ENCODE data around the gene RAP1GAP.
A peak's percentile ranks its signal among the peaks of the same experiment; 100 is the strongest.

Gene RAP1GAP

DNA sequence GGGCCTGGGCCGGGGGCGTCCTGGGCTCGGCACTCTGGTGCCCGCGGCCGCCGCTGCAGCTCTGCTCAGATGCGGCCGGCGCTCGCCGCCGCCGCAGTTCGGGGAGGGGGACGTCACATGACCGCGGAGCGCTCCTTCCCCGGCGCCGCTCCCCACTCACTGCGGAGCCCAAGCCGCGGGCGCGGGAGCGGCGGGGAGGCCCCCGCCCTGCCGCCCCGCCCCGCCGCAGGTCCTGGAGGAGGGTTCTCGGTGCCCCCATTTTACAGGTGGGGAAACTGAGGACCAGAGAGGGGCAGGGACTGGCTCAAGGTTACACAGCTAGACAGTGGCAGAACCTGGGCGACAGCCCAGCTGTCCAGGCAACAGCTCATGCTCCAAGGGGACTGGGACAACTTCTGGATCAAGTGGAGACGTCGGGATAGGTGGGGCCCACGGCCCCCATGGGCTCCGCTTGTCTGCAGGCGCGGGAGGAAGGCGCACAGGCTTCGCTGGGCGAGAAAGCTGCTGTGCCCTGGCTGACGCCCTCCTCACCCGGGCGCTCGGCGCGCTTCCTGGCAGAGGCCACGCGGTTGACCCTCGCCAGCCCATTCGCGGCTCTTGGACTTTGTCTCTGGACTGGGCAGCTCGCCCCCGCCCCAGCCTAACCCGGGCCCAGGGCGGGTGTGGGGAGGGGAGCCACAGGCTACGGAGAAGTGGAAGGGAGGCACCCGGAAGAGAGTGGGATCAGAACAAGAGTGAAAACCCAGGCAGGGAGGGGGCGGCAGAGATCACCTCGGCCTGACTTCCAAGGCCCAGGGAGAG, at the start of gene RAP1GAP:
Gene RAP1GAP (minus strand): TSS at position 100 of the 801 bp plus-strand sequence. CDS start 49,325 bp downstream, outside the sequence.
- DNase-seq: peak; percentile 47
- Histone ChIP-seq H3K27ac (peak within 1 kb of the TSS; percentile 51), H3K9me3 (ENCODE audit: severe bottlenecking) (no peaks in the 10 kb centered on the region), H3K4me3 (ENCODE audit: low read depth, low read length) (peak within 1 kb of the TSS; percentile 51), H3K27me3 (ENCODE audit: insufficient read depth, low read depth, severe bottlenecking) (no peaks in the 10 kb centered on the region), H3K36me3 (peaks cover 5% of the 10 kb centered on the region)
- TF ChIP-seq, protein P1, sequence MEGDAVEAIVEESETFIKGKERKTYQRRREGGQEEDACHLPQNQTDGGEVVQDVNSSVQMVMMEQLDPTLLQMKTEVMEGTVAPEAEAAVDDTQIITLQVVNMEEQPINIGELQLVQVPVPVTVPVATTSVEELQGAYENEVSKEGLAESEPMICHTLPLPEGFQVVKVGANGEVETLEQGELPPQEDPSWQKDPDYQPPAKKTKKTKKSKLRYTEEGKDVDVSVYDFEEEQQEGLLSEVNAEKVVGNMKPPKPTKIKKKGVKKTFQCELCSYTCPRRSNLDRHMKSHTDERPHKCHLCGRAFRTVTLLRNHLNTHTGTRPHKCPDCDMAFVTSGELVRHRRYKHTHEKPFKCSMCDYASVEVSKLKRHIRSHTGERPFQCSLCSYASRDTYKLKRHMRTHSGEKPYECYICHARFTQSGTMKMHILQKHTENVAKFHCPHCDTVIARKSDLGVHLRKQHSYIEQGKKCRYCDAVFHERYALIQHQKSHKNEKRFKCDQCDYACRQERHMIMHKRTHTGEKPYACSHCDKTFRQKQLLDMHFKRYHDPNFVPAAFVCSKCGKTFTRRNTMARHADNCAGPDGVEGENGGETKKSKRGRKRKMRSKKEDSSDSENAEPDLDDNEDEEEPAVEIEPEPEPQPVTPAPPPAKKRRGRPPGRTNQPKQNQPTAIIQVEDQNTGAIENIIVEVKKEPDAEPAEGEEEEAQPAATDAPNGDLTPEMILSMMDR (IDR thresholded peaks at IDR 0.05; ENCODE audit: low read depth, low read length): no peak

DNA sequence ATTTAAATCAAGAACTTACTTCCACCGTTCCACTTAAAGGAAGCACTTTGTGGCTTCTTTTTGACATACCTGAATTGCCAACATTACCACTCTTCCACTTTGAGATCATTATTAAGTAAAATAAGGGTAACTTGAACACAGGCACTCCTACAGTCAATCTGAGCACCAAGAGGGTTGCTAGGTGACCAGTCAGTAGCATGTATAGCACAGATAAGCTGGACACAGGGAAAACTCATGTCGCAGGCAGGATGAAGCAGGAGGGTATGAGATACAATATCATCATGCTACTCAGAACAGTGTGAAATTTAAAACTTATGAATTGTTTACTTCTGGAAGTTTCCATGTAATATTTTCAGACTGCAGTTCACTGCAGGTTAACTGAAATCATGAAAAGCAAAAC, 47.0 kb upstream of the RAP1GAP start:
- no peak for DNase-seq
- Histone ChIP-seq H3K4me3 (ENCODE audit: low read depth, low read length) (no peak overlapping the region), H3K27me3 (ENCODE audit: insufficient read depth, low read depth, severe bottlenecking) (no peaks in the 10 kb centered on the region), H3K36me3 (peaks cover 65% of the 10 kb centered on the region), H3K27ac (no peak overlapping the region), H3K9me3 (ENCODE audit: severe bottlenecking) (no peaks in the 10 kb centered on the region)
- TF ChIP-seq, protein P1 (IDR thresholded peaks at IDR 0.05; ENCODE audit: low read depth, low read length): no peak

DNA sequence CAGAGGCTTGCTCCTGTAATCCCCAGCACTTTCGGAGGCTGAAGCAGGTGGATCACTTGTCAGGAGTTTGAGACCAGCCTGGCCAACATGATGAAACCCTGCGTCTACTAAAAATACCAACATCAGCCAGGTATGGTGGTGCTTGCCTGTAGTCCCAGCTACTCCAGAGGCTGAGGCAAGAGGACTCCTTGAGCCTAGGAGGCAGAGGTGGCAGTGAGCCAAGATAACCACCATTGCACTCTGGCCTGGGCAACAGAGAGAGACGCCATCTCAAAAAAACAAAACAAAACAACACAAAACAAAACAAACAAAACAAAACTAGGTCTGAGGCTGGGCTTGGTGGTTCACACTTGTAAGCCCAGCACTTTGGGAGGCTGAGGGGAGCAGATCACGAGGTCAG, 38.7 kb upstream of the RAP1GAP start:
- TF ChIP-seq, protein P1 (IDR thresholded peaks at IDR 0.05; ENCODE audit: low read depth, low read length): no peak
- Histone ChIP-seq H3K4me3 (ENCODE audit: low read depth, low read length) (no peak overlapping the region), H3K27me3 (ENCODE audit: insufficient read depth, low read depth, severe bottlenecking) (no peaks in the 10 kb centered on the region), H3K36me3 (peaks cover 28% of the 10 kb centered on the region), H3K27ac (no peak overlapping the region), H3K9me3 (ENCODE audit: severe bottlenecking) (no peaks in the 10 kb centered on the region)
- no peak for DNase-seq

DNA sequence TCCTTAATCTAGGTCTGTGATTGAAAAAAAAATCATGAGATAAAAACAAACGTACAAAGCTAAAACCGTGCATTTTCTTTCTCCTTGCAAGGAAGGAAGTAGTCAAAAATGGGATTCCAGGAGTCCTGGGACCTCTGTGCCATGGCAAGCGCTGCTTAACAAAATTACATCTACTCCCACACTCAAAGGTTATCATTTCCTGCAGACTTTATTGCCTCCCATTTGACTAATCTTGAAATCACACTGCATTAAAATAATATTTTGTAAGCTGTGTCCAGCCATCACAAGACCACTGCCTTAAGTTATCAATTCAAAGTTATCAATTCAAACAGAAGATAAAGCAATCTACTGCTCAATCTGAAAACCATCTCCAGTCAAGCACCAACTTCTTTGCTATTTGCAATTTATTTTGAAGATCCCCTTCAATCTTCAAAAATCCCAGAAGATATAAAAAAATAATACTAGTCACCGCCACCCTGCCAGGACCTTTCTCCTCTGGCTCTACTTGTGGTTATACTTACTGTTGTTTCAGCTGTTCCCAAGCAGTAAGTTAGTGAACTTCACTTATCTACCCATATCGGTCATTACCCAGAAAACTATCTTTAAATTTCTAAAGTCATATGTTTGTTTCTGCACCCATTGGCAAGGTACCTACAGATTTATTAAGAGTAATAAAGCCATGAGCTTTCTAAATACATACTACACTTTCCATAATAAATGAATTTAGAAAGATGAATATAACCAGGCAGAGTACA, 38.1 kb upstream of the RAP1GAP start:
- H3K4me3 ChIP-seq (ENCODE audit: low read depth, low read length): no peak overlapping the region
- no peaks in the 10 kb centered on the region for H3K27me3 ChIP-seq (ENCODE audit: insufficient read depth, low read depth, severe bottlenecking)
- no peak overlapping the region for H3K27ac ChIP-seq
- no peak for DNase-seq
- H3K9me3 ChIP-seq (ENCODE audit: severe bottlenecking): no peaks in the 10 kb centered on the region
- H3K36me3 ChIP-seq: peaks cover 33% of the 10 kb centered on the region
- TF ChIP-seq, protein P1 (IDR thresholded peaks at IDR 0.05; ENCODE audit: low read depth, low read length): no peak

DNA sequence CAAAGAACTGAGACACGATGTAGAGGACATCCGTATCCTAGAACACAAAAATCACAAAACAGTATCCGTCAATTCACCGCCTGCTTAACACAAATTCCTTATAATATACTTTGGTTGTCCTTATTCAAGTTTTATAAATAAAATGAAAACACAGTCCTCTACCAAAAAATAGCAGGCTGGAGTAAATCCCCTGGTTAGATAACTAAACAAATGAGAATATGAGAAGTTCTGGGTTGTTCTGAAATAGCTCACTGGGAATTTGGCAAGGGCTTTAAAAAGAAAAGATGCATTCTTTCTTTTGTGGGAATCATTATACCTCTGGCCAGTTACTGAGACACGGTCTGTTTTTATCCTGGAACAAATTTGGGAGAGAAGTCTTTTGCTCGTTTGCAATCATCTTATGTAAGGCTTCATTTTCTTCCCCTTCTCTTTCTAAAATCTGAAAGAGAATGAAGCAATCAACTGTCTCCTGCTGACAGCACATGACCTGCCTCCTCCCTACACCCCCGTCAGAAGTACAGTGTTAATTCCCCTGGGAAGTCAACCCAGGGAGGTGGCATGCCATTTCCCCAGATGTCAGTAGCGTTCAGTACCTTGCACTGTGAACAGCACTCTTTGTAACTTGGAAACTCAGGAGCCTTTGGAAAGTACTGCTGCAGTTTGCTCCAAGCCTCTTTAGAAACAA, 37.1 kb upstream of the RAP1GAP start:
- TF ChIP-seq, protein P1 (IDR thresholded peaks at IDR 0.05; ENCODE audit: low read depth, low read length): no peak
- no peaks in the 10 kb centered on the region for H3K9me3 ChIP-seq (ENCODE audit: severe bottlenecking)
- no peak for DNase-seq
- no peak overlapping the region for H3K4me3 ChIP-seq (ENCODE audit: low read depth, low read length)
- H3K27ac ChIP-seq: no peak overlapping the region
- H3K36me3 ChIP-seq: peaks cover 34% of the 10 kb centered on the region
- H3K27me3 ChIP-seq (ENCODE audit: insufficient read depth, low read depth, severe bottlenecking): no peaks in the 10 kb centered on the region

Data from WERI-Rb-1 (cell line).